Measurements from ENCODE around the gene CAPN2.

Gene CAPN2

DNA sequence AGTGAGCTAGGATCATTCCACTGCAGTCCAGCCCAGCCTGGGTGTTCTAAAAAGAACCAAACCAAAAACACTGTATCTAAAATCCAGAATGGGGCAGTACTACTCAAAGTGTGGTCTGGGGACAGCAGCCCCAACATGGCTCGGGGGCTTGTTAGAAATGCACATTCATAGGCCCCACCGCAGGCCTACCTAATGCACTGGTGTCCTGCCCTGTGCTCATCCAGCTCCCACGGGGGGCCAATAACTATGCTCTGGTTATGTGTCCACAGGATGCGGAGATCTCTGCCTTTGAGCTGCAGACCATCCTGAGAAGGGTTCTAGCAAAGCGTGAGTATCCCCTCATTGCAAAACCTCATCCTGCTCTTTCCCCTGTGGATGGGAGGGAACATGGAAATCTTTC is 51.5 kb downstream of the CAPN2 start:
- DNase-seq, result no peak

DNA sequence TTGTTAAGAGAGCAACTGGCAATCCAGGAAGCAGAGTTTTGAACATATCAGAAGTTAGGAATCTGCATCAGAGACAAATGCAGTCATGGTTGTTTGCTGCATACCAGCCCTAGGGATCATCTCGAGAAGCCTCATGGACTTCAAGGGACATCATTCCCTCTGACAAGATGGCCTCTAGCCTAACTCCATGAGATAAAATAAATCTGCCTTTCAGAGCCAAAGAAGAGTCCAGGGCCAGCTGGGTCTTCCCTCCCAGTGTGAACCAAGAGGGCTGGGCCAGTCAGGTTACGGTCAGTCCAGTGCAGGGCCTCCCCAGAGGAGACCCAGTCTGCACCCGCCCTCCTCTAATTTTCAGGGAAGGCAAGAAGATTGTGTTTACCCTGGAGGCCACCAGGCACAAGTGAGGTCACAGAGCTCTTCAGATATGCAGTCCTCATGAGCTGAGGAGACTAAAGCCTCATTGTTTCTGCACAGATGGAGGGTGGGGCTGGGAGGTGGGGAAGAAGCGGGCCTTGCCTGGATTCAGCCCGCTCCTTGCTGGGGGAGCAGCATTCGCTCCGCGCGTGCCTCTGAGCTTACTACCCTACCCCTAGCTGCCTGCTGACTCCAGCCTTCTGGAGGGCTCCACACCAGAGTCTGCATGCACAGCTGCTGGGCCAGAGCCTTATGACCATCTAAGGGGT is 52.8 kb downstream of the CAPN2 start:
- DNase-seq, result no peak

DNA sequence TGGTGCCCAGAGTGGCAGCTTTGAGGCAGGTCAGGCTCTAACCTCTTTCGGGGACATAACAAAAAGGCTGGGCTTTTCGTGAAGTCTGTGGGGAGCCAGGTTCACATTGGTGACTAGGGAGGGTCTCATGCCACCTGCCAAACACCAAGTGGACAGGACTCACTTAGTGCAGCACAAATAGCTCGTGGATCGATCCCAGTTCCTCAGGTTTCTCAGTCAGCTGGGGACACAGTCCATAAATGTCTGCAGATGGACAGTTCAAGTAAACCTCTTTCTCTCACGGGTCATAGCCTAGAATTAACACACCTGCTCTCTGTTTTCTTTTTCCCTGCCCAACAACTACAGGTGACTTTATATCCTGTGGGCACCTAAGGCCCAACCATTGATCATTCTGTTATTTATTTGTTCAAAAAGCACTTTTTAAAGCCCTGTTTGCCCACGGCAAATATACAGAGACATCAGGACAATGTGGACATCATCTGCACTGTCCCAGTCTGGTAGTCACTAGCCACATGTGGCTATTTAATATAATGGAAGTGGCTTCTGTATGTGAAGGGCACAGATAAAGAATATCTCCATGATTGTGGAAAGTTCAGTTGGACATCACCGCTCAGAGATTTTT is 53.5 kb downstream of the CAPN2 start:
- DNase-seq, result no peak

DNA sequence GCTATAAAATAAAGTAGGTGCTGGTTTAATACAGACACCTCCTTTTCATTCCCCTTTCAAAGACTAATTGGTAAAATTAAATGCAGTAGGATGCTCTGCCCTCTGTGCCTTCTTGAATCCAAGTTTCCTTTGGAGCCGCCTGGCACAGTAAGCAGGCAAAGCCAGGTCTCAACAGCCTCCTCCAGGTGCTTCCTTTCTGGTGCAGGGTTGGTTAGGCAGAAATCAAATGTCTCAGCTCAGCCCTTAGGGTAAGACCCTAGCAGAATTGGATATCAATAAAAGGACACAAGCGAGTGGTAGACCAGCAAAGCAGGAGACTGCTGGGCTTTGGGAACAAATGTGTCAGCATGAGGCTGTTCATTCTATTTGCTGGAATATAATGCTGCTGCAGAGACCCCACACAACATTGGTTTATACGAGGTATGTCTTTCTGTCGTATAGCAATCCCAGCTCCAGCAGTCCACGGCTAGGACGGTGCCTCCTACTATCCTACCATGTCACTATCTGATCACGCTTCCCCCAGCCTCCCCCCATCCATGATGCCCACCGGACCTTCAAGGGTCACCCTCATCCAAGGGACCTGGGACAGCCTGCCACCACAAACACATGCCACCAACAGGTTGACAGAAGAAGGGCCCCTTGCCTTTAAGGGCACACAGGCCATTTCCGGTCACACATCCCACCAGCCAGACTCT is 58.4 kb downstream of the CAPN2 start:
- no peak for DNase-seq

DNA sequence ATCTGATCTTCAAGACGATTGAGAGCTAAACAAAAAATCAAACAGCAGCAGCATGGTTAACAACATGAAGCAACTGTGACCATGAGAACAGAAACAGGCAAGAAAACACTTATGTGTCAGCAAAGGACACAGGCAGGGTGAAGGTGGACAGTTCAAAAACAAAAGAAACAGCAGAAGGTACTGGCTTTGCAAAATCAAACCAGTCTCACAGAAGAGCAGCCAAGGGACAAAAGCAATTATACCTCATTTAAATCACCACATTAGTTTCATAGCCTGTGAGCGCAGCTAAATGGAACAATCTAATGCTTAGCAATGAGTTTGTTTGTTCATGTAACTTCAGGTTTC is 59.1 kb downstream of the CAPN2 start:
- DNase-seq, result no peak

DNA sequence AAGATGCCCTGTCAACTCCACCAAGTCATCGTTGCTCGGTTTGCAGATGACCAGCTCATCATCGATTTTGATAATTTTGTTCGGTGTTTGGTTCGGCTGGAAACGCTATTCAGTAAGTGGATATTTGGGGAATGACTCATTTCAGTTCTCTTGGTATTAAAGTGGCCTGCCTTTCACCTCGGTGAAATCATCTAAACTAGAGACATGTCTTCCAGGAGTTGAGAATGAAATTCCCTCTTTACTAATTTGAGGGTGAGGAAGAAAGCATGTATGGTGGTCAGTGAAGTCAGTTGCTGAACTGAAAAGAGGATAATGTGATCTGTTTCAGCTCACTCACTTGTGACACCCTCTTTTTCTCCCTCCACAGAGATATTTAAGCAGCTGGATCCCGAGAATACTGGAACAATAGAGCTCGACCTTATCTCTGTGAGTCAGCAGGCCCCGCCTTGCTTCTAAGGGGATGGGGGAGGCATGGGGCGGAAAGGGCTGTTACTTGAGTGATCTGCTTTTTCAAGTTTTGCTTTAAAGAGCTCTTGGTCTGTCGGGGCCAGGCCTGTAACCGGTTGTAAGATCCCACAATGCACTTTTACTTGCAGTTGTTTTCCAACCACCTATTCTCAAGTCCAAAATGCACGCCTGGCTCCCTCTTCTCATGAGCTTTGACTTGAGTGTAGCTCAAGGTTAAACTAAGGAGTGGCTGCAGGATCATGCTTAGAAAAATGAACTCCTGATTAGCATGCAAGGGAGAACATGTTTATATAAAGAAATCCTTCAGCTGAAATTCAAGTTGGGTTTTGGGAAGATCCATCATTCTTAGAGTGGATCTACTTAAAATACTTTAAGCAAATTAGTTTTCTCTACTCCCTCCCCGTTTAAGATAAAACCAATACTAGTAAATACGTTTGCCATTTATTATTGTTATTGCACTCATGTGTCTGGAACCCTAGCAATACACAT is 59.8 kb downstream of the CAPN2 start:
- no peak for DNase-seq

DNA sequence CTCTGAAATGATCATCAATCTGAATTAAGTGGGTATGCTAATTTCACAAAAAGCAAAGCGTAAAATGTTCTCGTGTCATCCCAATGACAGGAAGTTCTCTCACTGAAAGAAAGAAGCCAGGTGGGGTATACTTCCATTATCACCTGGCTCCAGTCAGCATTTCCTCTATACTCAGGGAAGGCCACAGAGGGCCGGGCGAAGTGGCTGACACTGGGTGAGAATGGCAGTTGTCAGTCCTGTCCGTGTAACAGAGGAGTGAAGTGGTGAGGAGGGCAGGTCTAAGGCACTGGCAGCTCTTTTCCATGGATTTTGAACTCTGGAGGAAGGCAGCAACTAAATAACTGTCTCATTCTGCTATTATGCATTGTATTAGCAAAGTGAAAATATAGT is 60.4 kb downstream of the CAPN2 start:
- DNase-seq, result no peak

DNA sequence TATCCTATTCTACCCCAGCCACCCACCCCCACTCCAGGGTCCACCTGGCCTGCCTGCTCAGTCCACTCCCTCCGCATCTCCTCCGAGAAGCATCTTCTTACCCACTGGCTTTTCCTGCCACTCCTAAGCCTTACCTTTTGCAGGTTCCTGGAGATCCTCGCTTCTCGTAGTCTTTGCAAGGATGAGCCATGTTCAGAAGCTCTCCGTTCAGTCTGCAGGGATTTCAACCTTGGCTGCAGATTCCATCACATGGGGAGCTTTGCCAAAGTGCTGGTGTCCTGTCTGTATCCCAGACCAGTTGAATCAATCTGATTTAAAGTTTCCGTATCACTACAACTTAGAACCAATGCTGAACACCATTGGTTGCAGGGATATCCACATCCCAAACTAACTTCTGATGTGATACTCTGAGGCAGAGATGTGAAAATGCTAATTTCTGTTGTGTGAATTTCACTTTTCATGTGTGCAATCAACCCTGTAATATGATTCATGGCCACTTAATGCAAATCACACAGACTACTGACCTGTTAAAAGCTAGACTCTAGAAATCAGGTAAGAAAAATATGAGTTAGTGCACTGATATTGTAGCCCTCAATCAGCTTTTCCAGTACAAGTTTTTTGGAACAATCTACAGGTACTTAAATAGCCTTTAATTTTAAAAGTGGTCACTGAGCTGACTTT is 61.9 kb downstream of the CAPN2 start:
- no peak for DNase-seq

DNA sequence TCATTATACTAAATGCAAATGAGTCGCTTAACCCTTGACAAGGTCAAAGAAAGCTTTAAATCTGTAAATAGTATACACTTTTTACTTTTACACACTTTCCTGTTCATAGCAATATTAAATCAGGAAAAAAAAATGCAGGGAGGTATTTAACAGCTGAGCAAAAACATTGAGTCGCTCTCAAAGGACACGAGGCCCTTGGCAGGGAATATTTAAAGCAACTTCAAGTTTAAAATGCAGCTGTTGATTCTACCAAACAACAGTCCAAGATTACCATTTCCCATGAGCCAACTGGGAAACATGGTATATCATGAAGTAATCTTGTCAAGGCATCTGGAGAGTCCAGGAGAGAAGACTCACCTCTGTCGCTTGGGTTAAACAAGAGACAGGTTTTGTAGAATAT is 62.7 kb downstream of the CAPN2 start:
- no peak for DNase-seq

DNA sequence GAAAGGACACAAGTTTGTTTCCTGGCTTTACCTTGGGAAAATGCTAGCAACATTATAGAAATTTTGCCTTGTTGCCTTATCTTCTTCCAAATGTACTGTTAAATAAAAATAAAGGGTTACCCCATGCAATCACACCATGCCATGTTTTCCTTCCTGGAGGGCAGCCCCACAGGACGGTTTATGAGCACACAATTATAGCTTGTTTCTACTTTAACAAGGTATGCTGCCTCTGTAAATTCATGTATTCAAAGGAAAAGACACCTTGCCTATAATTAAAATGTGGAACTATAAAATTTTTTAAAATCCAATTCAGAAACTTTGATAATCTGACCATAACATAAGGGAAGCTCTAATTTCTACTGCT is 63.4 kb downstream of the CAPN2 start:
- no peak for DNase-seq

DNA sequence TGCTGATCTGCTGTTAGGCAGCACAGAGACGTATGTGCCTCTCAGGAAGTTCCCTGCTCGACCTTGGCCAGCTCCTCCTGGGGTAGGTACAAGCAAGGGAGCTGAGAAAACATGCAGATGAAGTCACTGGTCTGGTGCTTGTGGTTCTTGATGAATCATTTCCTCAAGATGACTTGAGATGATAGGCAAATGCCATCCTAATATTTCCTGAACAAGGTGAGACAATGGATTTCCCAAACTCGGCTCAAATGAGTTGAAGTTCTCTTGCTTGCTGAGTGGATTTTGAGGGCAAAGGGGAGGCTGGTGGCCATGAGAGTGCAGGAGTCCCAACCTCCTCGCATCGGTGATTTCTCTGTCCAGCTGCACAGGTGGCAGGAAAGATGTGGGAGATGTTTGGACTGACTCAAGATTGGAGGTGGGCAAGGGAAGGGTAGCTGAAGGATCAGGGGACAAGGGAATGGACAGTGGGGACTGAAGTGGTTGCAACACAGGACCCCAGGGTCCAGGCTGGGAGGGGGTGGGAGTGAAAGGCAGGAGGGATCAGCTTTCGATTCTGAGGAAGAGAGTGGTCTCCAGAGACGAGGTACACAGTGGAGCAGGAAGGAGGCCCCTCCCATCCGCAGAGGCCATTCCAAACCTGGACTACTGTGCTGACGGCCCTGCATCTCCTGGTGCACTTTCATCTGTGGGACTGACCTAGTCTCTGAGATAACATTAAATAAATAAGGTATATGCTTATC is 63.9 kb downstream of the CAPN2 start:
- peak; percentile 30 for DNase-seq

DNA sequence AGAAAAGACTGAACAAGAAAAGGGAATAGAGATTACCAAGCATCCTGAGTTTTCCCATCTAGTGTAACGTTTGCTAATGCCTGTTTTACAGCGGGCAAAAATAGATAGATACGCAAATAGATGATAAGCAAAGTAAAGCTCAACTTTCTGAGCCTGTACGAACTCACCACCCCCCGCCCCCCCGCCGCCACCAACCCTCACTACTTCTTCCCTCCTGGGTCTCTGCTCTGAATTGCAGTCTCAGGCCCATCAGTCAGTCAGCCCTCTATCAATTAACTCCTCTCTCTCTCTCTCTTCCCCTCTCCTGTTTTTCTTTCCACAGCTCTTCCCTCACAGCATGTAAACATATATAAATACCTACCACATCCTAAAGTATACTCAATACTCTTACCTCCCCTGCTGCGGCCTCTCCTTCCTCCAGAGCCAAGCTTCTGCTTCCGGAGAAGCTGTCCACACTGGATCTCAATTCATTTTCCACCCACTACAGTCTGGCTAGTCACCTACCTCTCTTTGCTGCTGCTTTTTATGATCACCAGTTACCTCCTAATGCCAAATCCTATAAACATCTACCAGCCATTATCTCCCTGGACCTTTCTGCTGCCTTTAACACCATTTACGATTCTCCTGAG is 64.6 kb downstream of the CAPN2 start:
- DNase-seq, result no peak

DNA sequence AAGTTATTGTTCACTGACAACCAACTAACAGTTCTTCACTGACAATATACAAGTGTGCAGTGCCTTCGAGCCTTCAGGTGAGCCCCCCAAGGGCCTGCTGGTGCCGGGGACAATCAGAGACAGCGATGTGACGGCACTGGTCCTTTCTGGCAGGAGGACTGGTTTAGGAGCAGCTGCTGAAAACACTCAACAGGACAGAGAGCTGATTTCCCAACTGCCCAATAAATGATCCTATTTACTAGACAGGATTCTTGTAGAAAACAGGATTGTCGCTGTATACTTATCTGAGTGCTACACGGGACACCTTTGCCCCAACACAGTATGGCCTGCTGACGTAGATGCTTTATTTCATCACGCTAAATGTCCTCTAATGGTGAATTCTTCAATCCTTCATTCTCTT is 68.0 kb downstream of the CAPN2 start:
- DNase-seq, result no peak

DNA sequence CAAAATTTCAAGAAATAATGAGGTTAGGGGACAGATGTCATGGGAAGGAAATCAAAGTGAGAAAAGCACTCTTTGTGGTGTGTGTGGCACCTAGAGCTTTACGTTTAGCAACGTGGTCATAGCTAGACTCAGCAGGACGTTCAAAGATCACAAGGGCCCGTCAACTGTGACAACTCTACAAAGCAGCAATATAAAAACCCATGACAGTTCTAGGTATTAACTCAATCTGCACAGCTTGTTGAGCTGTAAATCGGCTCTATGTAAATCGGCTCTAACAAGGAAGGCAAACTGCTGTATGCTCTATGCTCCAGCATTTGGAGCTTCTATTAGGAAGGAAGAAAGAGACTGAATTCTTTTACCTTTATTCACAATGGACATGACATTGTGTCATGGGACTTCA is 68.6 kb downstream of the CAPN2 start:
- DNase-seq, result no peak

DNA sequence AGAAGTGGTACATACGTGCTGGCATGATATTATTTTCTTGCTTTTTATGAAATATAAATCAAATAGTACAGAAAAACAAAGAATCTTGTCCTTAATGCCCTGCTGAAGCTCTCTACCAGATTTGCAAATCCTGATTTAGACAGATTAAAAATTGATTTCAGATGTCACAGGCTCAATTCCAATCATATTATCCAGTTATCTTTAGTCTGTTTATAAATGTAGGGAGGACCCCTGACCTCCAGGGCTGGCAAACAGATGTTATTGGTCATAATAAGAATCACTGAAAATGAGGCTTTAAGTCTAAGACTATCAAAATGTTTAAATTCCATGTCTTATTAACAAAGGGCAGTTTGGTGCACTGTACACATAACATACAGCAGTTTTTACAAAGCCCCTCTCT is 71.3 kb downstream of the CAPN2 start:
- no peak for DNase-seq

DNA sequence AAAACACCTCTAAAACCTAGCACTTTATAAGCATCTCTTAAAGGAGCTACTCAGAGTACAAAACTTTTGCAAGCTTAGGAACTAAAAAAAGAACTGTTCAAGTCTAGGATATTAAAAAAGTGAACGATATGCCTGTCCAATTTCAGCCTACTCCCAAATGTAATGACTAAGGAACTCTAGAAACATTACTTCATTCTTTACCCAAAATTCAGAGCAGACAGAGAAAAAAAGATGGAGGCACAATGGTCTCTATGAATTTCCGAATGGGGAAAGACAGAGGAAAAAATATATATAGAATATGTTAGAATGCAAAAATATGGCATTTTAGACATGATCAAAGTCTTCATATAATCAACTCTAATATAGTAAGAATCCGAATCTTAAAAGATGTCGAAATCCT is 72.2 kb downstream of the CAPN2 start:
- no peak for DNase-seq

DNA sequence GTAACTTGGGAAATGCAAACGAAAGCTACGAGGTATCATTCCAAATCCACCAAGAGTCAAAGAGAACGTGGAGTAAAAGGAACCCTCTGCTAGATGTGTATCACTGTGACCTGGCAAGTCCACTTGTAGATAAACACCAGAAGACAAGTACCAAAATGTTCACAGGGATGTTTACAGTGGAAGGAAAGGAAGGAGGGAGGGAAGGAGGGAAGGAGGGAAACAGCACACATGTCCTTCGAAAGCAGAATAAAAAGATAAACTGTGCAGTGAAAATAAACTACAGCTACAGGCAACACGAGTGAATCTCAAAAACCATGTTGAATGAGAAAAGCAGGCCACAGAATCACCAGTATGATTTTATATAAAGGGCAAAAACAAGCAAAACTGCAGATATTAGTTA is 73.5 kb downstream of the CAPN2 start:
- no peak for DNase-seq

DNA sequence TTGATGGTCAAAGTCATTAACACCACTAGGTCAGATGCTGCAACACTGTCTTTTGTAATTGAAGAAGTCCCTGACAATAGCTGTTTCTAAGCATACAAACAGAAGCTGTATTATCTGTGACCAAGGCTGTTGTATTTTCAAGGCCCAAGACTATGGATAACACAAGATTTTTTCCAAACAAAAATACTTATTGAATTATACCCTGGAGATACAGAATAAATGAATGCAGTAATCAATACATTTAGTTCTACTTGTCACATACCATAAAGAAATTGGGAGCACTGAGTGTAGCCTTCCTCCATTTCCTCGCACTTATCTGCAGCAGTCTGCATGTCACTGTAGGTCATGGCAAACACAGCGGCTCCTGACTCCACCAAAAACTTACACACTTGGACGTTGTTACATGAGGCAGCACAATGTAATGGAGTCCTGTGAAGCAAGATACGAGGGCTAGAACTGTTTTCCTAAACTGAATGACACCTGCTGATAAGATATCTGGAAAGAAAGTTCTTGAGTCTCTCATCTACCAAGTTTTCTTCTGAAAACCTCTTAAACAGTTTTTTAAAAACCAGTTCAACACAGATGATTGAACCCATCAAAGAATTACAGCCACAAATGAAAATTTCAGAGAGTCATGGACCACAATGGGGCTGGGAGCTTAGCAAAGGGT is 76.5 kb downstream of the CAPN2 start:
- no peak for DNase-seq

DNA sequence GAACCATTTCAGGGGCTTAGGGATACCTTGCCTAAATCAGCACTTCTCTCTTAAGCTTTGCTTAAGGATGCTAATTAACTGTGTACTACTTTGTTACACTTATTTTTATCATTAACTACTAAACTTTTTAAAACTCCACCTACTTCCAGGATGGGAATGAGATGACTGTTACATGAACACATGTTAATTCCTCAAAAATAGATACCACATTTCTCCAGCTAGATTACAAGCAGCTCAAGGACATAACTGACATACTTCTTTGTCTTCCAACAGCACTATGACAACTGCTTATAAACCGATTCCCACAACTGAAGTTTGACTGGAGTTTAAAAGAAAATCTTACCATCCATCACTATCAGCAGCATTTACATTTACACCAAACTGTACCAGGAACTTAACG is 79.7 kb downstream of the CAPN2 start:
- no peak for DNase-seq

DNA sequence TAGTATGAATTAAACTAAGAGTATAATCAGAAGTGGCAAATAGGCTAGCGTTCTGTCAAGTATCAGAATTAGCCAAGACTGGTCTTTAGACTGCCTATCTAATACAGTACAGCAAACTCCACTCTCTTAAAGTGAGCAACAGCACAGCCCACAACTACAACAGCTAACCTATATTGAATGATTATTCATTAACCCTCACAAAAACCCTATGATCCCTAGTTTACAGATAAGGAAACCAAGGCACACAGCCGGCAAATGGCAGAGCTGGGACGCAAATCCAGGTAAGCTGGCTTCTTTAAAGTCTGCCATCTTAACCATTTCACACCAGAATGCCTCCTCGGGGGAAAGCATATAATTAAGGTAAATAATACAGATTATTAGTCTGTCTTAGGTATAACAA is 81.4 kb downstream of the CAPN2 start:
- no peak for DNase-seq

Data from CD4-positive, alpha-beta T cell treated with Interleukin-21 for 1 hour (primary cell).